ENCODE data around the gene RNF34. TPM values are rescaled to one million over a fixed set of nuclear protein-coding genes. Genes with fewer than 3 reads are reported as not detected.

Gene RNF34
- total RNA-seq, 1 experiment from 2014 or later: 79.5 TPM

DNA sequence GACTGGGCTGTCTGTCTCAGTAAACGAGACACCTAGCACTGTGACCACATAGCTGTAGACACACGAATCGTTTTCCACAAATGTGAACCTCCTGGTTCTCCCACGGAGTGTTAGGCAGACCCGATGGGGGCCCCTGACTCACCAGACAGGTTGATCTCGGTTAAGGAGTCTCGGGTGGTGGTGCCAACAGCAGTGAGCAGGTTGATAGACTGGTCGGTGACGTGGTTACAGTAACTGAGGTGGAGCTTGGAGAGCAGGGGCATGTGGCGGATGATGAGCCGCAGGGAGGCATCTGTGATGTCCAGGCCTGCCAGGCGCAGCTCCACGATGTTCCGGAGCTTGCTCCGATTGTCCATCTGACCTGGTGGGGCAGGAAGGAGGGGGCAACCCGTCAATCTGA is 39.8 kb downstream of the RNF34 start:
- Mint-ChIP-seq H3K4me3 (ENCODE audit: low read depth, unreplicated experiment) (no peak overlapping the region), H3K36me3 (ENCODE audit: insufficient read depth, unreplicated experiment) (peaks cover 61% of the 10 kb centered on the region), H3K27me3 (ENCODE audit: unreplicated experiment) (no peaks in the 10 kb centered on the region), H3K27ac (ENCODE audit: unreplicated experiment) (no peak overlapping the region), H3K9me3 (ENCODE audit: low read depth, unreplicated experiment) (peaks cover 7% of the 10 kb centered on the region), H3K4me1 (ENCODE audit: low read depth, unreplicated experiment) (no peaks in the 10 kb centered on the region)
- TF ChIP-seq, protein P1, sequence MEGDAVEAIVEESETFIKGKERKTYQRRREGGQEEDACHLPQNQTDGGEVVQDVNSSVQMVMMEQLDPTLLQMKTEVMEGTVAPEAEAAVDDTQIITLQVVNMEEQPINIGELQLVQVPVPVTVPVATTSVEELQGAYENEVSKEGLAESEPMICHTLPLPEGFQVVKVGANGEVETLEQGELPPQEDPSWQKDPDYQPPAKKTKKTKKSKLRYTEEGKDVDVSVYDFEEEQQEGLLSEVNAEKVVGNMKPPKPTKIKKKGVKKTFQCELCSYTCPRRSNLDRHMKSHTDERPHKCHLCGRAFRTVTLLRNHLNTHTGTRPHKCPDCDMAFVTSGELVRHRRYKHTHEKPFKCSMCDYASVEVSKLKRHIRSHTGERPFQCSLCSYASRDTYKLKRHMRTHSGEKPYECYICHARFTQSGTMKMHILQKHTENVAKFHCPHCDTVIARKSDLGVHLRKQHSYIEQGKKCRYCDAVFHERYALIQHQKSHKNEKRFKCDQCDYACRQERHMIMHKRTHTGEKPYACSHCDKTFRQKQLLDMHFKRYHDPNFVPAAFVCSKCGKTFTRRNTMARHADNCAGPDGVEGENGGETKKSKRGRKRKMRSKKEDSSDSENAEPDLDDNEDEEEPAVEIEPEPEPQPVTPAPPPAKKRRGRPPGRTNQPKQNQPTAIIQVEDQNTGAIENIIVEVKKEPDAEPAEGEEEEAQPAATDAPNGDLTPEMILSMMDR (IDR thresholded peaks at IDR 0.05; ENCODE audit: unreplicated experiment): no peak
- intact Hi-C loops (cut with micrococcal nuclease; ENCODE audit: unreplicated experiment): no loop called here
- CTCF ChIA-PET: no interaction called here
- DNase-seq: no peak
- BruUV-seq (replicated peaks): no TSS peak

DNA sequence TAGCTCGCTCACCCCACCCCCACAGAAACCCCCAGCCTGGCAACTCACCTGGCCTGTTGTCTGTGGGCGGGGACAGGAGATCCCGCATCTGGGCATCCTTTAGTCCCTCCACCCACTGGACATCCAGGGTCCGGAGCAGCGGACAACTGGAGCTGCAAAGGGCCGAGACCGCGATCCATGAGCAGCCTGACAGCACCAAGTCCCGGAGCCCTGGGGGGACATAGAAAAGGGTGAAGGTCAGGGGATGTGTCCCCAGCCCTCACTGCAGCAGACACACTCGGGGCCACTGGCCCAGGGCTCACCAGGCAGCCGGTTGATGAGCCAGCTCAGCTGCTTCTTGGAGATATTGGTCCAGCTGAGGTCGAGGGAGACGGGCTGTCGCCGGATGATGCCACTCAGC is 40.9 kb downstream of the RNF34 start:
- CTCF ChIA-PET: no interaction called here
- H3K27me3 Mint-ChIP-seq (ENCODE audit: unreplicated experiment): no peaks in the 10 kb centered on the region
- TF ChIP-seq, protein P1 (IDR thresholded peaks at IDR 0.05; ENCODE audit: unreplicated experiment): no peak
- H3K36me3 Mint-ChIP-seq (ENCODE audit: insufficient read depth, unreplicated experiment): peaks cover 51% of the 10 kb centered on the region
- peaks cover 7% of the 10 kb centered on the region for H3K9me3 Mint-ChIP-seq (ENCODE audit: low read depth, unreplicated experiment)
- no peak for DNase-seq
- intact Hi-C loops (cut with micrococcal nuclease; ENCODE audit: unreplicated experiment): no loop called here
- no peaks in the 10 kb centered on the region for H3K4me1 Mint-ChIP-seq (ENCODE audit: low read depth, unreplicated experiment)
- no TSS peak for BruUV-seq (replicated peaks)
- H3K4me3 Mint-ChIP-seq (ENCODE audit: low read depth, unreplicated experiment): no peak overlapping the region
- no peak overlapping the region for H3K27ac Mint-ChIP-seq (ENCODE audit: unreplicated experiment)

DNA sequence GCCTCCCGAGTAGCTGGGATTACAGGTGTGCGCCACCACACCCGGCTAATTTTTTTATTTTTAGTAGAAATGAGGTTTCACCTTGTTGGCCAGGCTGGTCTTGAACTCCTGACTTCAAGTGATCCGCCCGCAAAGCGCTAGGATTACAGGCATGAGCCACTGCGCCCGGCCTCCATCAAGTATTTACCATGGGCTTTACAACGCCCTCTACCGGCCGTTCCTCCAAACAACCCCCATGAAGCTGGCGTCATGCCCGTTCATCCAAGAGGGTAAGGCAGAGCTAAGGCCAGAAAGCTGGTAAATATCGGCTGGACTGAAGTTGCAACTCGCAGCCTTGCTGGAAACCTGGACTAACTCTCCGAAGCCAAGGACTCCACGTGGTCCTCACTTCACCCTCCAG is 41.6 kb downstream of the RNF34 start:
- Mint-ChIP-seq H3K27ac (ENCODE audit: unreplicated experiment) (no peak overlapping the region), H3K36me3 (ENCODE audit: insufficient read depth, unreplicated experiment) (peaks cover 49% of the 10 kb centered on the region), H3K4me1 (ENCODE audit: low read depth, unreplicated experiment) (no peaks in the 10 kb centered on the region), H3K9me3 (ENCODE audit: low read depth, unreplicated experiment) (peaks cover 4% of the 10 kb centered on the region), H3K27me3 (ENCODE audit: unreplicated experiment) (no peaks in the 10 kb centered on the region), H3K4me3 (ENCODE audit: low read depth, unreplicated experiment) (no peak overlapping the region)
- BruUV-seq (replicated peaks): no TSS peak
- CTCF ChIA-PET: interaction anchor here (0.6 to 1.2 kb wide), 2 partner anchors 10 to 106 kb away, joined by 4 read pairs; no protein-coding TSS in a partner anchor
- no peak for DNase-seq
- TF ChIP-seq, protein P1 (IDR thresholded peaks at IDR 0.05; ENCODE audit: unreplicated experiment): no peak
- intact Hi-C loops (cut with micrococcal nuclease; ENCODE audit: unreplicated experiment): no loop called here

DNA sequence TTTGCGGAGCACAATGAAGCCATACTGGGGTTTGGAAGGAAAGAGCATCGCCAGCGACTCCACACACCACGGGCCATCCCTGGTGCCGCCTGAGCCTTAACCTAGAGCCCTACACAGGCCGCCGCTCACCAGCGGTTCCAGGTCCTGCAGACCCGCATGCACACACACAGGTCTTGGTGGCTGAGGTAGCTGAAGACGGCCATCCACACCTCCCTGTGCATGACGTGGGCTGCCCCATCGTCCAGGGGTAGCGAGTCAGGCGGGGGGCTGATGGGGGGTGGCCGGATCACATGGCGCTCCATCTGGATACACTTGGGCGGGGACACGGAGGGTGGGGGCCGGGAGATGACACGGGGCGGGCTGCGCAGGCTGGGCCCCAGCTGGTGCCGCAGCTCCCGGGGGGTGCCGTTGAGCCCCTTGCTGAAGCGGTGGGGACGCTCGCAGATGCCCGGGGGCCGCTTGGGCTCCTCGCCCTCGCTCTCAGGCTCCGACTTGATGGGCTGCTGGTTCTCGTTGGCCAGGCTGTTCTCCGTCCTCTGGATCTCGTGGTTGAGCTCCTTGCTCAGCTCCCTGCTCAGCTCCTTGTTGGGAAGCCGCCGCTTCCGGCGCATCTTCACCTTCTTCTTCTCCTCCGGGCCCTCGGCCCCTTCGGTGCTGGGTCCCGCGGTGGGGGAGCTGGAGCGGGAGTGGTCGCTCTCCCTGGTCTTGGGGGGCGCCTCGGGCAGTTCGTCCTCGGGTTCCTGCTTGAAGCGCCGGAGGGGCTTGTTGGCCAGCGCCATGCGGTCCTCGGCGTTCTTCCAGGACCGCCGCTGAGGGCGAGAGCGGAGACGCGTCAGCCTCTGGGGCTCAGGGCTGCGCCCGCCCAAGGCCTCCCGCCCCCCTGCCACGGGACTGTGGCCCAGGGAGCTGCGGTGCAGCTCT is 42.4 kb downstream of the RNF34 start:
- CTCF ChIA-PET: interaction anchor here (0.6 to 1.5 kb wide), 8 partner anchors 9 to 894 kb away, joined by 3 to 15 read pairs (median 4); no protein-coding TSS in a partner anchor
- no peak overlapping the region for H3K27ac Mint-ChIP-seq (ENCODE audit: unreplicated experiment)
- no peaks in the 10 kb centered on the region for H3K4me1 Mint-ChIP-seq (ENCODE audit: low read depth, unreplicated experiment)
- TF ChIP-seq, protein P1 (IDR thresholded peaks at IDR 0.05; ENCODE audit: unreplicated experiment): no peak
- DNase-seq: no peak
- no TSS peak for BruUV-seq (replicated peaks)
- no peak overlapping the region for H3K4me3 Mint-ChIP-seq (ENCODE audit: low read depth, unreplicated experiment)
- peaks cover 49% of the 10 kb centered on the region for H3K36me3 Mint-ChIP-seq (ENCODE audit: insufficient read depth, unreplicated experiment)
- intact Hi-C loops (cut with micrococcal nuclease; ENCODE audit: unreplicated experiment): loop anchor here (2.0 kb wide), 1 partner anchor 107 kb away; no protein-coding TSS in a partner anchor
- H3K27me3 Mint-ChIP-seq (ENCODE audit: unreplicated experiment): no peaks in the 10 kb centered on the region
- H3K9me3 Mint-ChIP-seq (ENCODE audit: low read depth, unreplicated experiment): no peaks in the 10 kb centered on the region

All from Calu3 (cell line).